ENCODE data around the gene SYCP1. TPM values are rescaled to one million over a fixed set of nuclear protein-coding genes. Genes with fewer than 3 reads are reported as not detected.

SYCP1 gene
- total and polyA plus RNA-seq, 2 of the 8 experiments (the other 6 are each of a cell fraction or from before 2014, with no cell fraction given), result 0.11 to 0.26 TPM

DNA sequence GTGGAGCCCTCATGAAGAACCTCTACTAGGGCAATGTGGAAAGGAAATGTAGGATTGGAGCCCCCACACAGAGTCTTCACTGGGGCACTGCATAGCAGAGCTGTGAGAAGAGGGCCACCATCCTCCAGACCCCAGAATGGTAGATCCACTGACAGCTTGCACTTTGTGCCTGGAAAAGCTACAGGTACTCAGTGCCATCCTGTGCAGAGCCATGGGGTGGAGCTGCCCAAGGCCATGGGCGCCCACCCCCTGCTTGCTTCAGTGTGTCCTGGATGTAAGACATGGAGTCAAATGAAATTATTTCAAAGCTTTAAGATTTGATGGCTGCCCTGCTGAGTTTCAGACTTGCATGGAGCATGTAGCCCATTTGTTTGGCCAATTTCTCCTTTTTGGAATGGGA, 157.8 kb downstream of the SYCP1 start (continued):
- TF ChIP-seq, protein P1, sequence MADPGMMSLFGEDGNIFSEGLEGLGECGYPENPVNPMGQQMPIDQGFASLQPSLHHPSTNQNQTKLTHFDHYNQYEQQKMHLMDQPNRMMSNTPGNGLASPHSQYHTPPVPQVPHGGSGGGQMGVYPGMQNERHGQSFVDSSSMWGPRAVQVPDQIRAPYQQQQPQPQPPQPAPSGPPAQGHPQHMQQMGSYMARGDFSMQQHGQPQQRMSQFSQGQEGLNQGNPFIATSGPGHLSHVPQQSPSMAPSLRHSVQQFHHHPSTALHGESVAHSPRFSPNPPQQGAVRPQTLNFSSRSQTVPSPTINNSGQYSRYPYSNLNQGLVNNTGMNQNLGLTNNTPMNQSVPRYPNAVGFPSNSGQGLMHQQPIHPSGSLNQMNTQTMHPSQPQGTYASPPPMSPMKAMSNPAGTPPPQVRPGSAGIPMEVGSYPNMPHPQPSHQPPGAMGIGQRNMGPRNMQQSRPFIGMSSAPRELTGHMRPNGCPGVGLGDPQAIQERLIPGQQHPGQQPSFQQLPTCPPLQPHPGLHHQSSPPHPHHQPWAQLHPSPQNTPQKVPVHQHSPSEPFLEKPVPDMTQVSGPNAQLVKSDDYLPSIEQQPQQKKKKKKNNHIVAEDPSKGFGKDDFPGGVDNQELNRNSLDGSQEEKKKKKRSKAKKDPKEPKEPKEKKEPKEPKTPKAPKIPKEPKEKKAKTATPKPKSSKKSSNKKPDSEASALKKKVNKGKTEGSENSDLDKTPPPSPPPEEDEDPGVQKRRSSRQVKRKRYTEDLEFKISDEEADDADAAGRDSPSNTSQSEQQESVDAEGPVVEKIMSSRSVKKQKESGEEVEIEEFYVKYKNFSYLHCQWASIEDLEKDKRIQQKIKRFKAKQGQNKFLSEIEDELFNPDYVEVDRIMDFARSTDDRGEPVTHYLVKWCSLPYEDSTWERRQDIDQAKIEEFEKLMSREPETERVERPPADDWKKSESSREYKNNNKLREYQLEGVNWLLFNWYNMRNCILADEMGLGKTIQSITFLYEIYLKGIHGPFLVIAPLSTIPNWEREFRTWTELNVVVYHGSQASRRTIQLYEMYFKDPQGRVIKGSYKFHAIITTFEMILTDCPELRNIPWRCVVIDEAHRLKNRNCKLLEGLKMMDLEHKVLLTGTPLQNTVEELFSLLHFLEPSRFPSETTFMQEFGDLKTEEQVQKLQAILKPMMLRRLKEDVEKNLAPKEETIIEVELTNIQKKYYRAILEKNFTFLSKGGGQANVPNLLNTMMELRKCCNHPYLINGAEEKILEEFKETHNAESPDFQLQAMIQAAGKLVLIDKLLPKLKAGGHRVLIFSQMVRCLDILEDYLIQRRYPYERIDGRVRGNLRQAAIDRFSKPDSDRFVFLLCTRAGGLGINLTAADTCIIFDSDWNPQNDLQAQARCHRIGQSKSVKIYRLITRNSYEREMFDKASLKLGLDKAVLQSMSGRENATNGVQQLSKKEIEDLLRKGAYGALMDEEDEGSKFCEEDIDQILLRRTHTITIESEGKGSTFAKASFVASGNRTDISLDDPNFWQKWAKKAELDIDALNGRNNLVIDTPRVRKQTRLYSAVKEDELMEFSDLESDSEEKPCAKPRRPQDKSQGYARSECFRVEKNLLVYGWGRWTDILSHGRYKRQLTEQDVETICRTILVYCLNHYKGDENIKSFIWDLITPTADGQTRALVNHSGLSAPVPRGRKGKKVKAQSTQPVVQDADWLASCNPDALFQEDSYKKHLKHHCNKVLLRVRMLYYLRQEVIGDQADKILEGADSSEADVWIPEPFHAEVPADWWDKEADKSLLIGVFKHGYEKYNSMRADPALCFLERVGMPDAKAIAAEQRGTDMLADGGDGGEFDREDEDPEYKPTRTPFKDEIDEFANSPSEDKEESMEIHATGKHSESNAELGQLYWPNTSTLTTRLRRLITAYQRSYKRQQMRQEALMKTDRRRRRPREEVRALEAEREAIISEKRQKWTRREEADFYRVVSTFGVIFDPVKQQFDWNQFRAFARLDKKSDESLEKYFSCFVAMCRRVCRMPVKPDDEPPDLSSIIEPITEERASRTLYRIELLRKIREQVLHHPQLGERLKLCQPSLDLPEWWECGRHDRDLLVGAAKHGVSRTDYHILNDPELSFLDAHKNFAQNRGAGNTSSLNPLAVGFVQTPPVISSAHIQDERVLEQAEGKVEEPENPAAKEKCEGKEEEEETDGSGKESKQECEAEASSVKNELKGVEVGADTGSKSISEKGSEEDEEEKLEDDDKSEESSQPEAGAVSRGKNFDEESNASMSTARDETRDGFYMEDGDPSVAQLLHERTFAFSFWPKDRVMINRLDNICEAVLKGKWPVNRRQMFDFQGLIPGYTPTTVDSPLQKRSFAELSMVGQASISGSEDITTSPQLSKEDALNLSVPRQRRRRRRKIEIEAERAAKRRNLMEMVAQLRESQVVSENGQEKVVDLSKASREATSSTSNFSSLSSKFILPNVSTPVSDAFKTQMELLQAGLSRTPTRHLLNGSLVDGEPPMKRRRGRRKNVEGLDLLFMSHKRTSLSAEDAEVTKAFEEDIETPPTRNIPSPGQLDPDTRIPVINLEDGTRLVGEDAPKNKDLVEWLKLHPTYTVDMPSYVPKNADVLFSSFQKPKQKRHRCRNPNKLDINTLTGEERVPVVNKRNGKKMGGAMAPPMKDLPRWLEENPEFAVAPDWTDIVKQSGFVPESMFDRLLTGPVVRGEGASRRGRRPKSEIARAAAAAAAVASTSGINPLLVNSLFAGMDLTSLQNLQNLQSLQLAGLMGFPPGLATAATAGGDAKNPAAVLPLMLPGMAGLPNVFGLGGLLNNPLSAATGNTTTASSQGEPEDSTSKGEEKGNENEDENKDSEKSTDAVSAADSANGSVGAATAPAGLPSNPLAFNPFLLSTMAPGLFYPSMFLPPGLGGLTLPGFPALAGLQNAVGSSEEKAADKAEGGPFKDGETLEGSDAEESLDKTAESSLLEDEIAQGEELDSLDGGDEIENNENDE (IDR thresholded peaks at IDR 0.05; ENCODE audit: insufficient replicate concordance, low read length), result no peak
- no peak for TF ChIP-seq YY1 (IDR thresholded peaks at IDR 0.05; ENCODE audit: low read depth, low read length)
- no peak for TF ChIP-seq HDAC6 (IDR thresholded peaks at IDR 0.05; ENCODE audit: low read depth, low read length)
- no peak for TF ChIP-seq HDAC2 (IDR thresholded peaks at IDR 0.05; ENCODE audit: borderline replicate concordance in 1 of 2, low read depth in 2 of 2, low read length in 2 of 2)
- no peak for TF ChIP-seq SIX5 (IDR thresholded peaks at IDR 0.05; ENCODE audit: low read depth, low read length)
